KMS-11 (cell line): ENCODE measurements around the gene UACA.

Source experiments
- H2AFZ ChIP-seq: fragments of 200-600 bp; sonication (generic); 2 replicates; pipeline ENCODE4 v1.6.1; 2016; ENCODE audit warnings: antibody characterized with exemption, mixed run types, low read depth
- H3K27ac ChIP-seq: fragments of 200-600 bp; sonication (generic); 2 replicates; pipeline ENCODE4 v1.6.1; 2016; ENCODE audit warnings: mild to moderate bottlenecking, mixed run types
- H3K27me3 ChIP-seq: fragments of 200-600 bp; sonication (generic); 2 replicates; pipeline ENCODE4 v1.6.1; 2017; ENCODE audit warnings: mild to moderate bottlenecking, low read depth, mixed run types, moderate library complexity; ENCODE audit not compliant: insufficient read depth
- H3K36me3 ChIP-seq: fragments of 200-600 bp; sonication (generic); 2 replicates; pipeline ENCODE4 v1.6.1; 2017; ENCODE audit warnings: mild to moderate bottlenecking, mixed run types; ENCODE audit not compliant: insufficient read depth
- H3K4me1 ChIP-seq: fragments of 200-600 bp; sonication (generic); 2 replicates; pipeline ENCODE4 v1.6.1; 2016; ENCODE audit warnings: mild to moderate bottlenecking, low read depth, mixed run types; ENCODE audit not compliant: poor library complexity, severe bottlenecking
- H3K4me2 ChIP-seq: fragments of 200-600 bp; sonication (generic); 2 replicates; pipeline ENCODE4 v1.7.0; 2016; ENCODE audit warnings: mild to moderate bottlenecking, mixed run types
- H3K4me3 ChIP-seq: fragments of 200-600 bp; sonication (generic); IDR thresholded peaks from 2 replicates; pipeline ENCODE4 v1.6.1; 2017; ENCODE audit warnings: low read depth, low read length, mixed read lengths; ENCODE audit not compliant: insufficient read depth
- H3K79me2 ChIP-seq: fragments of 200-600 bp; sonication (generic); 2 replicates; pipeline ENCODE4 v1.6.1; 2016; ENCODE audit warnings: low read depth, mixed run types; ENCODE audit not compliant: insufficient read depth
- H3K9ac ChIP-seq: fragments of 200-600 bp; sonication (generic); 2 replicates; pipeline ENCODE4 v1.6.1; 2016; ENCODE audit warnings: mild to moderate bottlenecking, mixed run types
- H4K20me1 ChIP-seq: fragments of 200-600 bp; sonication (generic); 2 replicates; pipeline ENCODE4 v1.6.1; 2016; ENCODE audit warnings: mild to moderate bottlenecking, mixed run types; ENCODE audit not compliant: insufficient read depth
- TF ChIP-seq, protein P1 (sequence below): fragments of 200-600 bp; sonication (generic); conservative IDR thresholded peaks from 2 replicates; pipeline ENCODE4 v1.6.1; 2017; ENCODE audit warnings: low read depth, mild to moderate bottlenecking, antibody characterized with exemption, low read length, moderate library complexity, mixed read lengths

UACA gene

GRCh38 chr15:70687482-70687881, 75.9 kb downstream of the UACA start:
- H3K4me3 ChIP-seq = no peak overlapping the region
- H3K27me3 ChIP-seq = no peaks in the 10 kb centered on the region
- H3K4me1 ChIP-seq = no peaks in the 10 kb centered on the region
- no peak overlapping the region for H3K9ac ChIP-seq
- TF ChIP-seq, protein P1, sequence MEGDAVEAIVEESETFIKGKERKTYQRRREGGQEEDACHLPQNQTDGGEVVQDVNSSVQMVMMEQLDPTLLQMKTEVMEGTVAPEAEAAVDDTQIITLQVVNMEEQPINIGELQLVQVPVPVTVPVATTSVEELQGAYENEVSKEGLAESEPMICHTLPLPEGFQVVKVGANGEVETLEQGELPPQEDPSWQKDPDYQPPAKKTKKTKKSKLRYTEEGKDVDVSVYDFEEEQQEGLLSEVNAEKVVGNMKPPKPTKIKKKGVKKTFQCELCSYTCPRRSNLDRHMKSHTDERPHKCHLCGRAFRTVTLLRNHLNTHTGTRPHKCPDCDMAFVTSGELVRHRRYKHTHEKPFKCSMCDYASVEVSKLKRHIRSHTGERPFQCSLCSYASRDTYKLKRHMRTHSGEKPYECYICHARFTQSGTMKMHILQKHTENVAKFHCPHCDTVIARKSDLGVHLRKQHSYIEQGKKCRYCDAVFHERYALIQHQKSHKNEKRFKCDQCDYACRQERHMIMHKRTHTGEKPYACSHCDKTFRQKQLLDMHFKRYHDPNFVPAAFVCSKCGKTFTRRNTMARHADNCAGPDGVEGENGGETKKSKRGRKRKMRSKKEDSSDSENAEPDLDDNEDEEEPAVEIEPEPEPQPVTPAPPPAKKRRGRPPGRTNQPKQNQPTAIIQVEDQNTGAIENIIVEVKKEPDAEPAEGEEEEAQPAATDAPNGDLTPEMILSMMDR = no peak
- no peak overlapping the region for H2AFZ ChIP-seq
- no peak overlapping the region for H3K4me2 ChIP-seq
- H4K20me1 ChIP-seq = no peaks in the 10 kb centered on the region
- no peaks in the 10 kb centered on the region for H3K79me2 ChIP-seq
- no peaks in the 10 kb centered on the region for H3K36me3 ChIP-seq
- H3K27ac ChIP-seq = no peak overlapping the region

- H3K27me3 ChIP-seq = no peaks in the 10 kb centered on the region
- H3K9ac ChIP-seq = no peak overlapping the region
- H3K4me1 ChIP-seq = no peaks in the 10 kb centered on the region
- no peaks in the 10 kb centered on the region for H3K79me2 ChIP-seq
- H3K27ac ChIP-seq = no peak overlapping the region
- no peak overlapping the region for H3K4me2 ChIP-seq
- TF ChIP-seq, protein P1 = no peak
- H4K20me1 ChIP-seq = no peaks in the 10 kb centered on the region
- H2AFZ ChIP-seq = no peak overlapping the region
- no peak overlapping the region for H3K4me3 ChIP-seq
- no peaks in the 10 kb centered on the region for H3K36me3 ChIP-seq
These were observed 82.5 kb downstream of the UACA start for GRCh38 chr15:70680817-70681216.

DNA sequence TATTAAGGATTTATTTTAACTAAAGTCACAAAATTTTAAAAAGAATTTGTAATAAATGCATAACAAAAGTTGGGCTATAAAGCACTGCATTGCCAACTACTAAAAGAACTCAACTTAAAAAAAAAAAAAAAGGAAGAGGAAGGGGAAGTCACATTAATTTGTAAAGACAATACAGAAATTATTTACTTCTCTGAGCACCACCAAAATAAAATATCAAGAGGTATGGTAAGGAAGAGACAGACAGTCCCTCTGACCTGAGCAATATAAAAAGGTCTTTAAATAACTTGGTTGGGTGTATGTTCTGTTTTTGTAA, 83.5 kb downstream of the UACA start:
- H2AFZ ChIP-seq = no peak overlapping the region
- no peak overlapping the region for H3K9ac ChIP-seq
- no peaks in the 10 kb centered on the region for H3K79me2 ChIP-seq
- no peak overlapping the region for H3K27ac ChIP-seq
- no peaks in the 10 kb centered on the region for H3K36me3 ChIP-seq
- no peak overlapping the region for H3K4me2 ChIP-seq
- no peaks in the 10 kb centered on the region for H3K4me1 ChIP-seq
- H4K20me1 ChIP-seq = no peaks in the 10 kb centered on the region
- TF ChIP-seq, protein P1 = no peak; the same call in 1 of the 2 replicates
- no peak overlapping the region for H3K4me3 ChIP-seq
- no peaks in the 10 kb centered on the region for H3K27me3 ChIP-seq

GRCh38 chr15:70672081-70672480, 91.3 kb downstream of the UACA start:
- Histone ChIP-seq H3K4me2 (no peak overlapping the region), H3K27me3 (no peaks in the 10 kb centered on the region), H2AFZ (no peak overlapping the region), H3K36me3 (no peaks in the 10 kb centered on the region), H4K20me1 (no peaks in the 10 kb centered on the region), H3K79me2 (no peaks in the 10 kb centered on the region), H3K4me3 (no peak overlapping the region), H3K27ac (no peak overlapping the region), H3K9ac (no peak overlapping the region), H3K4me1 (peaks cover 6% of the 10 kb centered on the region)
- TF ChIP-seq, protein P1 = no peak

GRCh38 chr15:70670680-70671079, 92.7 kb downstream of the UACA start:
- Histone ChIP-seq H3K79me2 (no peaks in the 10 kb centered on the region), H3K4me3 (no peak overlapping the region), H3K9ac (no peak overlapping the region), H3K4me1 (peaks cover 6% of the 10 kb centered on the region), H3K36me3 (no peaks in the 10 kb centered on the region), H3K4me2 (no peak overlapping the region), H3K27me3 (no peaks in the 10 kb centered on the region), H4K20me1 (no peaks in the 10 kb centered on the region), H3K27ac (no peak overlapping the region), H2AFZ (no peak overlapping the region)
- TF ChIP-seq, protein P1 = no peak; the same call in 1 of the 2 replicates
